GM12878 (cell line): Measurements from ENCODE around the gene NCKAP5L. TPM values are rescaled to one million over a fixed set of nuclear protein-coding genes. Genes with fewer than 3 reads are reported as not detected.

Experiments
- ATAC-seq: fragments of 200-7000 bp; cut with Tn5 transposase; 3 replicates; pipeline ENCODE4 v1.9.1; 2020; ENCODE audit warnings: mild to moderate bottlenecking, moderate library complexity
- BruUV-seq: library from RNA; stranded (reverse); fragments of 400-500 nt; replicated peaks from 2 replicates; lab custom pipeline; 2021; lab: Mats Ljungman, UMichigan
- CTCF ChIA-PET: fragments of 300-600 bp; sonication (Branson Sonifier 250); formaldehyde crosslinking; extraction: SDS; loops from one replicate; lab custom pipeline; 2021; ENCODE audit warnings: inconsistent platforms; lab: Yijun Ruan, JAX
- POLR2A ChIA-PET: fragments of 350-600 bp; formaldehyde crosslinking; extraction: SDS; loops from one replicate; lab custom pipeline; 2021; ENCODE audit warnings: inconsistent platforms; lab: Charles Lee
- RAD21 ChIA-PET: fragments of 300-600 bp; sonication (Branson Sonifier 250); formaldehyde crosslinking; loops from one replicate; lab custom pipeline; 2023; ENCODE audit warnings: antibody characterized with exemption; ENCODE audit not compliant: unreplicated experiment; lab: Charles Lee
- SMC1A ChIA-PET: fragments of 300-600 bp; sonication (Branson Sonifier 250); formaldehyde crosslinking; loops from one replicate; lab custom pipeline; 2023; ENCODE audit not compliant: unreplicated experiment, uncharacterized antibody; lab: Charles Lee
- DNase-seq: peaks from one replicate; pipeline ENCODE4 v3.0.0-alpha.2; 2011; ENCODE audit warnings: low read depth, low spot score
- FAIRE-seq: peaks from 3 replicates; lab custom pipeline; 2011; peaks lifted over from hg19 to GRCh38; lab: Jason Lieb, UNC
- H2AFZ ChIP-seq: 2 replicates; pipeline ENCODE4 v1.6.0; 2011; ENCODE audit warnings: low read depth, low read length, control low read depth; ENCODE audit not compliant: control insufficient read depth
- H3K27ac ChIP-seq: 2 replicates; pipeline ENCODE4 v1.5.1; 2011; ENCODE audit warnings: control low read depth; ENCODE audit not compliant: control insufficient read depth, insufficient read depth
- H3K27me3 ChIP-seq, 2 experiments: replicated peaks in 1 of 2; 2 replicates each; pipeline versions ENCODE4 v1.6.0 to v1.6.1; 2011; ENCODE audit warnings: low read length in 1 of 2; ENCODE audit not compliant: control insufficient read depth in 2 of 2, insufficient read depth in 2 of 2
- H3K36me3 ChIP-seq, 2 experiments: 2 replicates each; pipeline ENCODE4 v1.5.1; 2011; ENCODE audit warnings: low read length in 1 of 2; ENCODE audit not compliant: control insufficient read depth in 2 of 2, insufficient read depth in 2 of 2
- H3K4me1 ChIP-seq: 2 replicates; pipeline ENCODE4 v1.6.1; 2011; ENCODE audit warnings: mild to moderate bottlenecking, low read length, moderate library complexity, mixed read lengths; ENCODE audit not compliant: control insufficient read depth, insufficient read depth
- H3K4me2 ChIP-seq: 2 replicates; pipeline ENCODE4 v1.6.0; 2011; ENCODE audit warnings: control low read depth; ENCODE audit not compliant: control insufficient read depth, insufficient read depth
- H3K4me3 ChIP-seq: fragments of 200-600 bp; sonication (generic); 2 replicates; pipeline ENCODE4 v1.5.1; 2016
- H3K79me2 ChIP-seq: 2 replicates; pipeline ENCODE4 v1.6.0; 2011; ENCODE audit warnings: low read length; ENCODE audit not compliant: control insufficient read depth, insufficient read depth
- H3K9ac ChIP-seq: 2 replicates; pipeline ENCODE4 v1.8.0; 2011; ENCODE audit warnings: low read length, control low read depth, mixed read lengths; ENCODE audit not compliant: control insufficient read depth, insufficient read depth
- H3K9me3 ChIP-seq: replicated peaks from 3 replicates; pipeline ENCODE4 v1.5.1; 2011; ENCODE audit warnings: mild to moderate bottlenecking, low read length; ENCODE audit not compliant: control insufficient read depth, insufficient read depth
- H4K20me1 ChIP-seq: 2 replicates; pipeline ENCODE4 v1.6.0; 2011; ENCODE audit not compliant: control insufficient read depth, insufficient read depth
- CHD1 ChIP-seq: IDR thresholded peaks from 2 replicates; pipeline ENCODE4 v1.6.1; 2012; ENCODE audit warnings: low read depth, low read length, improper control_type of control experiment
- CHD2 ChIP-seq: IDR thresholded peaks from 2 replicates; pipeline ENCODE4 v1.6.1; 2011; ENCODE audit warnings: low read depth, low read length, improper control_type of control experiment, borderline replicate concordance
- ETV6 ChIP-seq, 2 experiments: fragments of 450-650 bp in 1 of 2; IDR thresholded peaks in 1 of 2; conservative IDR thresholded peaks in 1 of 2; 2 replicates each; pipeline ENCODE4 v1.6.1; 2014; ENCODE audit warnings: antibody characterized with exemption in 1 of 2, borderline replicate concordance in 1 of 2, low read depth in 1 of 2, mild to moderate bottlenecking in 1 of 2, moderate library complexity in 1 of 2
- FOXK2 ChIP-seq: fragments of 450-650 bp; IDR thresholded peaks from 2 replicates; pipeline ENCODE4 v1.6.1; 2017; ENCODE audit warnings: mild to moderate bottlenecking, moderate library complexity
- JUNB ChIP-seq: IDR thresholded peaks from 2 replicates; pipeline ENCODE4 v1.6.1; 2016; ENCODE audit warnings: antibody characterized with exemption, mild to moderate bottlenecking
- PML ChIP-seq: IDR thresholded peaks from 2 replicates; pipeline ENCODE4 v1.6.1; 2012; ENCODE audit warnings: low read length, inconsistent platforms
- POLR2A ChIP-seq: IDR thresholded peaks from 2 replicates; pipeline ENCODE4 v1.6.1; 2011; ENCODE audit warnings: low read depth, mild to moderate bottlenecking, low read length
- SKIL ChIP-seq: fragments of 450-650 bp; IDR thresholded peaks from 2 replicates; pipeline ENCODE4 v1.6.1; 2017; ENCODE audit warnings: mild to moderate bottlenecking, low read depth, inconsistent platforms; ENCODE audit not compliant: poor library complexity, severe bottlenecking
- SMARCA5 ChIP-seq: fragments of 450-650 bp; IDR thresholded peaks from 2 replicates; pipeline ENCODE4 v1.6.1; 2017; ENCODE audit warnings: mild to moderate bottlenecking
- SPI1 ChIP-seq: IDR thresholded peaks from 2 replicates; pipeline ENCODE4 v1.6.1; 2011; ENCODE audit warnings: low read depth, mild to moderate bottlenecking, low read length, moderate library complexity, borderline replicate concordance; ENCODE audit not compliant: insufficient read depth
- SREBF2 ChIP-seq: IDR thresholded peaks from 2 replicates; pipeline ENCODE4 v1.6.1; 2012; ENCODE audit warnings: mild to moderate bottlenecking, low read length
- SRF ChIP-seq, 2 experiments: IDR thresholded peaks; 2 replicates each; pipeline ENCODE4 v1.6.1; 2011; ENCODE audit warnings: low read depth in 2 of 2, low read length in 2 of 2, mild to moderate bottlenecking in 1 of 2, moderate library complexity in 1 of 2
- TARDBP ChIP-seq: IDR thresholded peaks from 2 replicates; pipeline ENCODE4 v1.6.1; 2016; ENCODE audit warnings: borderline replicate concordance
- WGBS: methylation state at CpG from one replicate; pipeline ENCODE4 v1.1.6; 2016; ENCODE audit warnings: low lambda C conversion rate; ENCODE audit not compliant: insufficient replicate concordance, insufficient coverage; ENCODE audit errors: missing lambda C conversion rate; 5-methylcytosine and 5-hydroxymethylcytosine counted together
- in situ Hi-C: fragments of 300-500 bp; cut with MboI; formaldehyde crosslinking; loops from 9 replicates; pipeline ENCODE4 v1.14.3; 2018; ENCODE audit warnings: mixed read lengths
- intact Hi-C: fragments of 100-400 bp; cut with micrococcal nuclease; formaldehyde crosslinking; loops from one replicate; pipeline ENCODE4 v1.14.2; 2022; ENCODE audit not compliant: unreplicated experiment
- polyA plus RNA-seq, 11 experiments: library from polyadenylated mRNA; depleted of rRNA in 4 of 11; unstranded in 6 of 11; stranded (reverse) in 5 of 11; fragments of >200 nt; fragmentation: Nextera tagmentation in 4 of 11; fragmentation: Illumina TruSeq in 1 of 11; extraction: Ambion mirVana in 4 of 11; extraction: Trizol in 1 of 11; gene quantifications; 1 replicate in 1 of 11; 2 replicates in 10 of 11; pipeline versions ENCODE4 v1.2.1 to v1.2.3, GENCODE V29; 2011 to 2016; ENCODE audit warnings: inconsistent platforms in 2 of 11, missing spikeins in 2 of 11, low read depth in 1 of 11
- total RNA-seq, 4 experiments: library from RNA; depleted of rRNA in 3 of 4; stranded (reverse); fragments of >200 nt in 3 of 4; fragmentation: Illumina TruSeq in 1 of 4; extraction: Trizol in 1 of 4; gene quantifications; 2 replicates each; pipeline versions ENCODE4 v1.2.1 to v1.2.3, GENCODE V29; 2013 to 2021
- TF ChIP-seq, protein P1 (sequence below): fragments of 450-650 bp; IDR thresholded peaks from 2 replicates; pipeline ENCODE4 v1.6.1; 2016; ENCODE audit warnings: mild to moderate bottlenecking
- TF ChIP-seq, protein P2 (sequence below): IDR thresholded peaks from 2 replicates; pipeline ENCODE4 v1.6.1; 2012; ENCODE audit warnings: low read depth, low read length, improper control_type of control experiment

The NCKAP5L gene
- total and polyA plus RNA-seq, 10 of the 15 experiments (the other 5 are each of a cell fraction or from before 2014, with no cell fraction given) = 0.03 to 15.8 (median 4.4) TPM

DNA sequence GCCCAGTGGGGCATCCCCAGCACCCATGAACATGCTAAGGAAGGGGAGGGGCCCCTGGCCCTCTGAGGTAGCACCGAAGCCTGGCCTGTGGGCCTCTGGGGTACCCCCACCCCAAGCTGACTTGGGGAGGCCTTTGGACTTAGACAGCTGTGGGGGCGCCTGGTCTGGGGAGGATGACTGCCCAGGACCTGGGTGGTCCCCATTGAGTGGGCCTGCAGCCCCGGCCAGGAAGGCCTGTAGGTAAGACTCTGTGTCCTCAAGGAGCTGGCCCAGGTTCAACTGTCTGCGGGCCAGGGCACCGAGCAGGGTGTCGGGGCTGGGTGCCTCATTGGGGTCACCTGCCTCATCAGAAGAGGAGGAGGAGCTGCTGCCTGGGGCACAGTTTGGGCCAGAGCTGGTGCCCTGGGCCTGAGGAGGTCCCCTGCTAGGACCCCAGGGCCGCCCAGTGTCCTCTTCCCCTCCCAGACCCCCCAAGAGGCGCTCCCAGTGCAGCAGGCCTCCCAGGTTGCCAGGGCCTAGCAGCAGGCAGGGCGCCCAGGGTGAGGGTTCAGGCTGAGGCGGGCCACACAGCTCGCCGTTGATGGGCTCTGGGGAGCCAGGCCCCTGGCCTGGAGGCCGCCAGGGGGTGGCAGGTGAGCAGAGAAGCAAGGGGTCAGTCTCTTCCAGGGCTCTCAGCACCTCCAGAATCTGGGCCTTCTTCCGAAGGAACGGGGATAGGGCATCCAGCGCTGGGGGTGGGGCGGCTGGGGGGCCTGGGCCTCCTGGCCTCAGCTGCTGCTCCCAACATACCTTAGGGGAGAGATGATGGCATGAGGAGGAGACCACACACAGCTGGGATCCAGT lies 31.4 kb downstream of the NCKAP5L start (continued):
- TF ChIP-seq PML (no peak), SRF (IDR thresholded peaks at IDR 0.05; ENCODE audit: low read depth in 2 of 2, low read length in 2 of 2) (no peak), SMARCA5 (no peak), TARDBP (no peak), JUNB (no peak)
- TF ChIP-seq, protein P1, sequence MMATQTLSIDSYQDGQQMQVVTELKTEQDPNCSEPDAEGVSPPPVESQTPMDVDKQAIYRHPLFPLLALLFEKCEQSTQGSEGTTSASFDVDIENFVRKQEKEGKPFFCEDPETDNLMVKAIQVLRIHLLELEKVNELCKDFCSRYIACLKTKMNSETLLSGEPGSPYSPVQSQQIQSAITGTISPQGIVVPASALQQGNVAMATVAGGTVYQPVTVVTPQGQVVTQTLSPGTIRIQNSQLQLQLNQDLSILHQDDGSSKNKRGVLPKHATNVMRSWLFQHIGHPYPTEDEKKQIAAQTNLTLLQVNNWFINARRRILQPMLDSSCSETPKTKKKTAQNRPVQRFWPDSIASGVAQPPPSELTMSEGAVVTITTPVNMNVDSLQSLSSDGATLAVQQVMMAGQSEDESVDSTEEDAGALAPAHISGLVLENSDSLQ = no peak

GRCh38 chr12:49796155-49796554 lies 32.1 kb downstream of the NCKAP5L start:
- ATAC-seq = no peak
- no peak for DNase-seq
- SMC1A ChIA-PET = no interaction called here
- H3K4me2 ChIP-seq = no peak overlapping the region
- H3K9me3 ChIP-seq = no peaks in the 10 kb centered on the region
- RAD21 ChIA-PET = interaction anchor here (1.3 kb wide), 1 partner anchor 55 kb away, joined by 3 read pairs; the partner anchor contains the start of gene TMBIM6
- H3K79me2 ChIP-seq = no peaks in the 10 kb centered on the region
- no peaks in the 10 kb centered on the region for H4K20me1 ChIP-seq
- no peak overlapping the region for H3K9ac ChIP-seq
- CTCF ChIA-PET = interaction anchor here (1.0 to 1.7 kb wide), 3 partner anchors 13 to 43 kb away, joined by 3 to 8 read pairs (median 4); no protein-coding TSS in a partner anchor
- H3K36me3 ChIP-seq = peaks cover 2 to 3% of the 10 kb centered on the region in 2 experiments
- H3K4me1 ChIP-seq = no peaks in the 10 kb centered on the region
- in situ Hi-C loops (no loop called here), intact Hi-C loops (no loop called here)
- no peak overlapping the region for H3K4me3 ChIP-seq
- BruUV-seq = no TSS peak
- H2AFZ ChIP-seq = no peak overlapping the region
- WGBS = 86% methylated on average over 11 of the region's 12 CpGs
- POLR2A ChIA-PET = interaction anchor here (0.6 kb wide), 1 partner anchor 21 kb away, joined by 4 read pairs; no protein-coding TSS in a partner anchor
- no peak for FAIRE-seq
- H3K27me3 ChIP-seq = no peaks in the 10 kb centered on the region
- H3K27ac ChIP-seq = no peak overlapping the region
- TF ChIP-seq ETV6 (conservative IDR thresholded peaks at IDR 0.05 in 1 of 2, IDR thresholded peaks at IDR 0.05 in 1 of 2; ENCODE audit: borderline replicate concordance in 1 of 2, low read depth in 1 of 2) = no peak
- TF ChIP-seq SPI1 = no peak
- TF ChIP-seq SKIL = no peak
- no peak for TF ChIP-seq CHD1
- TF ChIP-seq FOXK2 = no peak
- TF ChIP-seq, protein P2, sequence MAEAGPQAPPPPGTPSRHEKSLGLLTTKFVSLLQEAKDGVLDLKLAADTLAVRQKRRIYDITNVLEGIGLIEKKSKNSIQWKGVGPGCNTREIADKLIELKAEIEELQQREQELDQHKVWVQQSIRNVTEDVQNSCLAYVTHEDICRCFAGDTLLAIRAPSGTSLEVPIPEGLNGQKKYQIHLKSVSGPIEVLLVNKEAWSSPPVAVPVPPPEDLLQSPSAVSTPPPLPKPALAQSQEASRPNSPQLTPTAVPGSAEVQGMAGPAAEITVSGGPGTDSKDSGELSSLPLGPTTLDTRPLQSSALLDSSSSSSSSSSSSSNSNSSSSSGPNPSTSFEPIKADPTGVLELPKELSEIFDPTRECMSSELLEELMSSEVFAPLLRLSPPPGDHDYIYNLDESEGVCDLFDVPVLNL = no peak
- TF ChIP-seq SRF (IDR thresholded peaks at IDR 0.05; ENCODE audit: low read depth in 2 of 2, low read length in 2 of 2) = no peak
- TF ChIP-seq SREBF2 = no peak
- TF ChIP-seq SMARCA5 = no peak
- TF ChIP-seq CHD2 = no peak
- no peak for TF ChIP-seq POLR2A
